Neural progenitor cell (in vitro differentiated cells): ENCODE measurements around the gene REXO1.

Experiments
- CTCF ChIP-seq: fragments of 200-600 bp; sonication (generic); IDR thresholded peaks from 2 replicates; pipeline ENCODE4 v1.5.1; 2017; ENCODE audit warnings: antibody characterized with exemption, mild to moderate bottlenecking
- EZH2 ChIP-seq: fragments of 200-600 bp; sonication (generic); IDR thresholded peaks from 2 replicates; pipeline ENCODE4 v1.6.1; 2017; ENCODE audit warnings: antibody characterized with exemption, mild to moderate bottlenecking, moderate library complexity
- EZH2phosphoT487 ChIP-seq: fragments of 200-600 bp; sonication (generic); IDR thresholded peaks from 2 replicates; pipeline ENCODE4 v1.6.1; 2017; ENCODE audit warnings: antibody characterized with exemption

GRCh38 chr19:1840541-1841115 lies 7.7 kb downstream of the REXO1 start:
- no peak for TF ChIP-seq EZH2phosphoT487
- TF ChIP-seq CTCF, result no peak
- TF ChIP-seq EZH2, result no peak
